ENCODE data around the gene APOA1. TPM values are rescaled to one million over a fixed set of nuclear protein-coding genes. Genes with fewer than 3 reads are reported as not detected.

APOA1 gene
- total RNA-seq, 4 donors from 2014 or later = 1.3 TPM; not detected in 3

- Histone ChIP-seq H3K36me3 (peaks cover 0 to 100% of the 10 kb centered on the region in 2 donors), H3K27me3 (no peaks in the 10 kb centered on the region), H3K27ac (no peak overlapping the region), H3K9me3 (no peaks in the 10 kb centered on the region), H3K4me1 (no peaks in the 10 kb centered on the region), H3K4me3 (no peak overlapping the region)
- no peak for TF ChIP-seq POLR2AphosphoS5 (IDR thresholded peaks at IDR 0.05)
- TF ChIP-seq, protein P1, sequence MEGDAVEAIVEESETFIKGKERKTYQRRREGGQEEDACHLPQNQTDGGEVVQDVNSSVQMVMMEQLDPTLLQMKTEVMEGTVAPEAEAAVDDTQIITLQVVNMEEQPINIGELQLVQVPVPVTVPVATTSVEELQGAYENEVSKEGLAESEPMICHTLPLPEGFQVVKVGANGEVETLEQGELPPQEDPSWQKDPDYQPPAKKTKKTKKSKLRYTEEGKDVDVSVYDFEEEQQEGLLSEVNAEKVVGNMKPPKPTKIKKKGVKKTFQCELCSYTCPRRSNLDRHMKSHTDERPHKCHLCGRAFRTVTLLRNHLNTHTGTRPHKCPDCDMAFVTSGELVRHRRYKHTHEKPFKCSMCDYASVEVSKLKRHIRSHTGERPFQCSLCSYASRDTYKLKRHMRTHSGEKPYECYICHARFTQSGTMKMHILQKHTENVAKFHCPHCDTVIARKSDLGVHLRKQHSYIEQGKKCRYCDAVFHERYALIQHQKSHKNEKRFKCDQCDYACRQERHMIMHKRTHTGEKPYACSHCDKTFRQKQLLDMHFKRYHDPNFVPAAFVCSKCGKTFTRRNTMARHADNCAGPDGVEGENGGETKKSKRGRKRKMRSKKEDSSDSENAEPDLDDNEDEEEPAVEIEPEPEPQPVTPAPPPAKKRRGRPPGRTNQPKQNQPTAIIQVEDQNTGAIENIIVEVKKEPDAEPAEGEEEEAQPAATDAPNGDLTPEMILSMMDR (IDR thresholded peaks at IDR 0.05) = no peak
- no peak for TF ChIP-seq POLR2A (IDR thresholded peaks at IDR 0.05)
- TF ChIP-seq EP300 (IDR thresholded peaks at IDR 0.05) = no peak
- 46 to 83% methylated on average over 2 of the region's 3 CpGs for WGBS, 2 donors (ENCODE audit: low coverage in 1 of 2)
- ATAC-seq = no peak
Measured at GRCh38 chr11:116870054-116870453, 32.6 kb upstream of the APOA1 start.

DNA sequence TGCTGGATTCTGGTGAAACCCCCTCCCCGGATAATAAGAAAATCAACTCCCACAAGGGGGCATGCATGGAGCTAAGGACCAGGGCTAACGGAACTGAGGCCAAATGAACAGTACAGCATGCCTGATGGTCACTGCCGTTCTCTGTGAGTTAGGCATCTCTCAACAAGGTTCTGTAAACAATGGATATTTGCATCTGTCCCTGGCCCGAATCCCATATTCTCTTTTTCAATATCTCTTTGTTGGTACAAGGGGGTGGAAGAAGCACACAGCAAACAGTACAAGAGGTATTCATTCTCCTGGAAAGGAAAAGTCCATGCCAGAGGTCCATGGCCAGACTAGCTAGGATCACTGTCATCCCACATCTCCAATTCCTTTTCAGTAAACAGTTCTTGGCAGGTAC is 32.2 kb upstream of the APOA1 start:
- no peaks in the 10 kb centered on the region for H3K4me1 ChIP-seq
- no peak for TF ChIP-seq POLR2A (IDR thresholded peaks at IDR 0.05)
- TF ChIP-seq EP300 (IDR thresholded peaks at IDR 0.05) = no peak
- no peak for TF ChIP-seq POLR2AphosphoS5 (IDR thresholded peaks at IDR 0.05)
- TF ChIP-seq, protein P1 (IDR thresholded peaks at IDR 0.05) = no peak
- no peak for ATAC-seq
- H3K36me3 ChIP-seq = peaks cover 0 to 100% of the 10 kb centered on the region in 2 donors
- H3K4me3 ChIP-seq = no peak overlapping the region
- H3K9me3 ChIP-seq = no peaks in the 10 kb centered on the region
- no peaks in the 10 kb centered on the region for H3K27me3 ChIP-seq
- H3K27ac ChIP-seq = no peak overlapping the region
- WGBS, 2 donors (ENCODE audit: low coverage in 1 of 2) = 73 to 83% methylated on average over 3 to 4 of the region's 4 CpGs

DNA sequence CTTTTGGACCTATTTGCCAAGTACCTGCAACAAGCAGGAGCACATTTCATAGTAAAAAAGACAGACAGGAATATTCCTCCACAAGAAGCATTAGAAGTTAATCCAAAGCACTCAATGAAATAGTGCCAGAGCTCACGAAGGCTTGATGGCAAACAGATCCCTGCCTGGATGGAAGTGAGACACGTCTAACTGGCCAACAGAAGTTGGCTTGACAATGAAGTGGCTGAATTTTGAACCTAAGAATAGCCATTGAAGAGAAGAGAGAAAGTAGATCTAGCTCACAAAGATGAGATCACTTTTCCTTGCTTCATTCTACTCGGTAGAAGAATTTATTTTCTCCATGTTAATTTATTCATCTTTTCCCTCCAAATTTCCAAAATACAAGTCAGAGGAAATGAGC is 30.6 kb upstream of the APOA1 start:
- Histone ChIP-seq H3K4me3 (no peak overlapping the region), H3K9me3 (no peaks in the 10 kb centered on the region), H3K27ac (no peak overlapping the region), H3K36me3 (peaks cover 0 to 100% of the 10 kb centered on the region in 2 donors), H3K27me3 (no peaks in the 10 kb centered on the region), H3K4me1 (no peaks in the 10 kb centered on the region)
- TF ChIP-seq POLR2AphosphoS5 (IDR thresholded peaks at IDR 0.05) = no peak
- TF ChIP-seq POLR2A (IDR thresholded peaks at IDR 0.05) = no peak
- TF ChIP-seq EP300 (IDR thresholded peaks at IDR 0.05) = no peak
- ATAC-seq = no peak
- WGBS, 2 donors (ENCODE audit: low coverage in 1 of 2) = 27 to 45% methylated on average over 3 of the region's 3 CpGs

DNA sequence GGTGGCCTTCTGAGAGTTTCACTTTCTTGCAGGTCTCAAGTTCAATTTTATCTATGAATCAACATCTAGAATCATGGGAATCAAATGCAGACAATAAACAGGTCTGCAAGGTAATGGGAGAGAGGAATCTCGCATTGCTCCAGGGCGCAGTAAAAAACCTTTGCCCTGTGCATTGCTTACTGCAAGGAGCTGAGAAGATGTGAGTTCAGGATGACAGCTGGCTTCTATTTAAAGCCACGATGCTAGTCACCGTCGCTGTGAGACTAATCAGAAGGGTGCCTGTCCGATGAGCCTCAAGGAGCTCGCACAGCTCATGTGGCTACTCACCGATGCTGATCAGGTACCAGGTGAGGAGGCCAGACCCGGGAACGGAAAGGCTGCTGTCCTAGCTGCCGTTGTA is 30.2 kb upstream of the APOA1 start:
- H3K4me1 ChIP-seq = no peaks in the 10 kb centered on the region
- no peak for ATAC-seq
- no peaks in the 10 kb centered on the region for H3K27me3 ChIP-seq
- 81 to 89% methylated on average over 4 to 6 of the region's 11 CpGs for WGBS, 2 donors (ENCODE audit: low coverage in 1 of 2)
- no peak overlapping the region for H3K27ac ChIP-seq
- TF ChIP-seq, protein P1 (IDR thresholded peaks at IDR 0.05) = no peak
- TF ChIP-seq POLR2A (IDR thresholded peaks at IDR 0.05) (no peak), POLR2AphosphoS5 (IDR thresholded peaks at IDR 0.05) (no peak), EP300 (IDR thresholded peaks at IDR 0.05) (no peak)
- no peaks in the 10 kb centered on the region for H3K9me3 ChIP-seq
- no peak overlapping the region for H3K4me3 ChIP-seq
- peaks cover 0 to 100% of the 10 kb centered on the region in 2 donors for H3K36me3 ChIP-seq

GRCh38 chr11:116866804-116867455 is 29.5 kb upstream of the APOA1 start:
- H3K4me1 ChIP-seq = no peaks in the 10 kb centered on the region
- ATAC-seq = no peak
- no peak overlapping the region for H3K4me3 ChIP-seq
- 82 to 97% methylated on average over 4 to 6 of the region's 6 CpGs for WGBS, 2 donors (ENCODE audit: low coverage in 1 of 2)
- no peaks in the 10 kb centered on the region for H3K9me3 ChIP-seq
- no peak overlapping the region for H3K27ac ChIP-seq
- peaks cover 0 to 100% of the 10 kb centered on the region in 2 donors for H3K36me3 ChIP-seq
- H3K27me3 ChIP-seq = no peaks in the 10 kb centered on the region
- TF ChIP-seq, protein P1 (IDR thresholded peaks at IDR 0.05) = no peak
- TF ChIP-seq POLR2AphosphoS5 (IDR thresholded peaks at IDR 0.05) (no peak), POLR2A (IDR thresholded peaks at IDR 0.05) (no peak), EP300 (IDR thresholded peaks at IDR 0.05) (no peak)

Measured in gastroesophageal sphincter (tissue), 4 donors.